ENCODE measurements around the gene DPAGT1.
"Not testable (repeated sequence)": the region's sequence is repeated elsewhere in the genome, so short reads cannot be mapped to it uniquely, and the experiment has no call there.

The DPAGT1 gene

GRCh38 chr11:119101759-119102423, at the start of gene DPAGT1:
TSS of gene DPAGT1 (minus strand) at chr11:119101853. CDS start at chr11:119101655, 198 bp downstream.
- DNase-seq, result peak; percentile 99

- no peak for DNase-seq
Measured at GRCh38 chr11:119149786-119150275, 48.2 kb upstream of the DPAGT1 start.

GRCh38 chr11:119149018-119149785, 47.5 kb upstream of the DPAGT1 start, which contains the start of gene ABCG4:
TSS of gene ABCG4 (plus strand) at chr11:119149052. CDS start at chr11:119149966, 914 bp downstream.
- no peak for DNase-seq

- no peak for DNase-seq
Measured at GRCh38 chr11:119148720-119149017, 47.0 kb upstream of the DPAGT1 start.

- no peak for DNase-seq
Measured at GRCh38 chr11:119147604-119148333, 46.1 kb upstream of the DPAGT1 start.

- DNase-seq, result no peak
Measured at GRCh38 chr11:119145551-119145950, 43.9 kb upstream of the DPAGT1 start.

GRCh38 chr11:119144825-119145486, 43.3 kb upstream of the DPAGT1 start:
- peak; percentile 21 for DNase-seq

- DNase-seq, result not testable (repeated sequence)
Measured at GRCh38 chr11:119139276-119139675, 37.6 kb upstream of the DPAGT1 start.

- DNase-seq, result no peak
Measured at GRCh38 chr11:119134389-119134978, 32.8 kb upstream of the DPAGT1 start.

GRCh38 chr11:119130662-119131061, 29.0 kb upstream of the DPAGT1 start:
- no peak for DNase-seq

GRCh38 chr11:119126675-119127268, 25.1 kb upstream of the DPAGT1 start:
- no peak for DNase-seq

GRCh38 chr11:119125821-119126220, 24.2 kb upstream of the DPAGT1 start:
- no peak for DNase-seq

GRCh38 chr11:119121811-119122124, 20.1 kb upstream of the DPAGT1 start:
- DNase-seq, result peak; percentile 26

GRCh38 chr11:119121008-119121810, 19.6 kb upstream of the DPAGT1 start, which contains the start of gene HINFP:
TSS of gene HINFP (plus strand) at chr11:119121580. CDS start at chr11:119126945, 5,365 bp downstream.
- peak; percentile 100 for DNase-seq

- DNase-seq, result no peak
Measured at GRCh38 chr11:119120639-119121007, 19.0 kb upstream of the DPAGT1 start.

- DNase-seq, result no peak
Measured at GRCh38 chr11:119118946-119119345, 17.3 kb upstream of the DPAGT1 start.

- no peak for DNase-seq
Measured at GRCh38 chr11:119118227-119118626, 16.6 kb upstream of the DPAGT1 start.

- DNase-seq, result no peak
Measured at GRCh38 chr11:119117004-119117706, 15.5 kb upstream of the DPAGT1 start.

GRCh38 chr11:119116601-119117000, 14.9 kb upstream of the DPAGT1 start:
- no peak for DNase-seq

GRCh38 chr11:119116235-119116594, 14.6 kb upstream of the DPAGT1 start:
- DNase-seq, result no peak
